ENCODE data around the gene PI4KA.

DNA sequence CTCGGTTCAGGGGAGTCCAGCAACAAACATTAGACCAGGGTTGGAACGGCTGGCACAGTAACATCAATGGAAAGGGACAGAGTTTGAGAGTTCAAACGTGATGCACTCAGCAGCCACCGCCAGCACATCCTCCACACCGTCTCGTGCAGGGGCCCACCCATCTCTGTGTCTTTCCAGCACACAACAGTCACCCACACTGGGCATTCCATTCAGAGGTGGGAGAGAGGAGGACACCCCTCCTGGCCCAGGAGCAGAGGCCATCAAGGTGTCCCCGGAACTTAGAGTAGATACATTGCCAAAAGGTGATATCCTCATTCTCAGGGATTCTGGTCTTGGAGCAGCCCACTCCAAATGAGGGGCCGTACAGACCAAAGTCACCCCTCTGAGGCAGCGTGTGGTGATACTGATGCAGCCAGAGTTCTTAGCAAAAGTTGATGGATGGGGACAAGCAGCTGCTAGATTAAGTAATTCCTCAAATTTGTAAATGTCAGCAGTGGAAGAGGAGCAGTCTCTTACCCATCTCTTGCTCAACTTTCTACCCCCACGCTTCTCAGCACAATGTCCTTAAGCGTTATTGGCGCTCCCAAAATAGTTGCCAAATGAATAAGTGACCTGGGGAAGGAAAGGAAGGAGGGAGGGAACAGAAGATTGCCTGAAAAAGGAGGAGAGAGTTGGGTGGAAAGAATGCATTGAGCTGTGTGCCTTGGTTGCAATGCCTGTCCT lies 5.7 kb upstream of the PI4KA start:
- TF ChIP-seq CTCF (conservative IDR thresholded peaks at IDR 0.05 in 1 of 2, IDR thresholded peaks at IDR 0.05 in 1 of 2; ENCODE audit: low read depth in 1 of 2, low read length in 2 of 2) = no peak
- no peak for TF ChIP-seq EZH2 (IDR thresholded peaks at IDR 0.05; ENCODE audit: low read length, missing control alignments)
